MCF 10A (cell line): Measurements from ENCODE around the gene MAP3K19. TPM values are rescaled to one million over a fixed set of nuclear protein-coding genes. Genes with fewer than 3 reads are reported as not detected.
A peak's percentile ranks its signal among the peaks of the same experiment; 100 is the strongest.

Experiments
- BruUV-seq: library from RNA; stranded (reverse); fragments of 400-500 nt; replicated peaks from 2 replicates; lab custom pipeline; 2021; lab: Mats Ljungman, UMichigan
- CTCF ChIA-PET: fragments of 300-600 bp; sonication (Branson Sonifier 250); formaldehyde crosslinking; extraction: SDS; loops from one replicate; lab custom pipeline; 2021; ENCODE audit warnings: antibody characterized with exemption, inconsistent platforms; lab: Yijun Ruan, JAX
- POLR2A ChIA-PET: fragments of 300-600, 350-650 bp; sonication (Branson Sonifier 250); formaldehyde crosslinking; extraction: SDS; loops from one replicate; lab custom pipeline; 2020; ENCODE audit warnings: antibody characterized with exemption, inconsistent platforms; lab: Yijun Ruan, JAX
- DNase-seq: peaks from one replicate; pipeline ENCODE4 v3.0.0-alpha.2; 2018; ENCODE audit not compliant: unreplicated experiment
- H3K27ac Mint-ChIP-seq: one replicate; pipeline ENCODE4 v1.8.0; 2022; ENCODE audit warnings: mild to moderate bottlenecking, low read depth, mixed read lengths; ENCODE audit not compliant: unreplicated experiment
- H3K27me3 Mint-ChIP-seq: one replicate; pipeline ENCODE4 v1.8.0; 2022; ENCODE audit warnings: mixed read lengths; ENCODE audit not compliant: insufficient read depth, unreplicated experiment
- H3K36me3 Mint-ChIP-seq: one replicate; pipeline ENCODE4 v1.8.0; 2022; ENCODE audit warnings: mild to moderate bottlenecking, moderate library complexity, mixed read lengths; ENCODE audit not compliant: insufficient read depth, unreplicated experiment
- H3K4me1 Mint-ChIP-seq: one replicate; pipeline ENCODE4 v1.8.0; 2022; ENCODE audit warnings: mixed read lengths; ENCODE audit not compliant: insufficient read depth, unreplicated experiment
- H3K4me3 Mint-ChIP-seq: one replicate; pipeline ENCODE4 v1.8.0; 2022; ENCODE audit warnings: mild to moderate bottlenecking, moderate library complexity, mixed read lengths; ENCODE audit not compliant: unreplicated experiment
- H3K9me3 Mint-ChIP-seq: one replicate; pipeline ENCODE4 v1.8.0; 2022; ENCODE audit warnings: mixed read lengths; ENCODE audit not compliant: unreplicated experiment
- intact Hi-C: fragments of 100-400 bp; cut with micrococcal nuclease; formaldehyde crosslinking; loops from 2 replicates; pipeline ENCODE4 v1.14.1; 2022
- total RNA-seq: library from RNA; stranded (reverse); gene quantifications from 2 replicates; pipeline ENCODE4 v1.2.3, GENCODE V29; 2022
- TF ChIP-seq, protein P1 (sequence below): fragments of 200-600 bp; IDR thresholded peaks from one replicate; pipeline ENCODE4 v1.8.0; 2022; ENCODE audit warnings: antibody characterized with exemption, mild to moderate bottlenecking; ENCODE audit not compliant: unreplicated experiment

Gene MAP3K19
- total RNA-seq, 1 experiment from 2014 or later, result not detected

GRCh38 chr2:134927195-134927594, 120.1 kb downstream of the MAP3K19 start:
- Mint-ChIP-seq H3K4me3 (no peak overlapping the region), H3K27ac (no peak overlapping the region), H3K4me1 (peaks cover 38% of the 10 kb centered on the region), H3K9me3 (no peaks in the 10 kb centered on the region), H3K27me3 (no peaks in the 10 kb centered on the region), H3K36me3 (peaks cover 28% of the 10 kb centered on the region)
- no TSS peak for BruUV-seq
- intact Hi-C loops, result no loop called here
- DNase-seq, result peak; percentile 69
- POLR2A ChIA-PET, result interaction anchor here (0.6 to 2.5 kb wide), 6 partner anchors 9 to 555 kb away, joined by 3 to 18 read pairs (median 3); partner anchors contain the start of gene CCNT2
- CTCF ChIA-PET, result interaction anchor here (0.5 to 1.5 kb wide), 2 partner anchors 11 to 475 kb away, joined by 5 to 7 read pairs; no protein-coding TSS in a partner anchor
- TF ChIP-seq, protein P1, sequence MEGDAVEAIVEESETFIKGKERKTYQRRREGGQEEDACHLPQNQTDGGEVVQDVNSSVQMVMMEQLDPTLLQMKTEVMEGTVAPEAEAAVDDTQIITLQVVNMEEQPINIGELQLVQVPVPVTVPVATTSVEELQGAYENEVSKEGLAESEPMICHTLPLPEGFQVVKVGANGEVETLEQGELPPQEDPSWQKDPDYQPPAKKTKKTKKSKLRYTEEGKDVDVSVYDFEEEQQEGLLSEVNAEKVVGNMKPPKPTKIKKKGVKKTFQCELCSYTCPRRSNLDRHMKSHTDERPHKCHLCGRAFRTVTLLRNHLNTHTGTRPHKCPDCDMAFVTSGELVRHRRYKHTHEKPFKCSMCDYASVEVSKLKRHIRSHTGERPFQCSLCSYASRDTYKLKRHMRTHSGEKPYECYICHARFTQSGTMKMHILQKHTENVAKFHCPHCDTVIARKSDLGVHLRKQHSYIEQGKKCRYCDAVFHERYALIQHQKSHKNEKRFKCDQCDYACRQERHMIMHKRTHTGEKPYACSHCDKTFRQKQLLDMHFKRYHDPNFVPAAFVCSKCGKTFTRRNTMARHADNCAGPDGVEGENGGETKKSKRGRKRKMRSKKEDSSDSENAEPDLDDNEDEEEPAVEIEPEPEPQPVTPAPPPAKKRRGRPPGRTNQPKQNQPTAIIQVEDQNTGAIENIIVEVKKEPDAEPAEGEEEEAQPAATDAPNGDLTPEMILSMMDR, result no peak

- BruUV-seq, result no TSS peak
- Mint-ChIP-seq H3K27me3 (no peaks in the 10 kb centered on the region), H3K4me1 (peaks cover 38% of the 10 kb centered on the region), H3K4me3 (no peak overlapping the region), H3K9me3 (no peaks in the 10 kb centered on the region), H3K27ac (peak overlapping the region; percentile 35), H3K36me3 (peaks cover 32% of the 10 kb centered on the region)
- POLR2A ChIA-PET, result interaction anchor here (0.6 to 2.5 kb wide), 5 partner anchors 8 to 554 kb away, joined by 3 to 18 read pairs (median 3); partner anchors contain the start of gene CCNT2
- TF ChIP-seq, protein P1, result no peak
- DNase-seq, result peak; percentile 11
- intact Hi-C loops, result no loop called here
- CTCF ChIA-PET, result interaction anchor here (0.6 to 1.5 kb wide), 5 partner anchors 10 to 666 kb away, joined by 3 to 7 read pairs (median 3); no protein-coding TSS in a partner anchor
Observed at GRCh38 chr2:134926231-134926931, 120.9 kb downstream of the MAP3K19 start.

GRCh38 chr2:134924912-134925311, 122.3 kb downstream of the MAP3K19 start:
- Mint-ChIP-seq H3K4me3 (no peak overlapping the region), H3K36me3 (peaks cover 28% of the 10 kb centered on the region), H3K27ac (peak overlapping the region; percentile 39), H3K9me3 (no peaks in the 10 kb centered on the region), H3K27me3 (no peaks in the 10 kb centered on the region), H3K4me1 (peaks cover 44% of the 10 kb centered on the region)
- intact Hi-C loops, result no loop called here
- ChIA-PET CTCF (no interaction called here), POLR2A (no interaction called here)
- no TSS peak for BruUV-seq
- TF ChIP-seq, protein P1, result no peak
- DNase-seq, result no peak
